H1 (cell line): ENCODE measurements around the gene CYP26A1. TPM values are rescaled to one million over a fixed set of nuclear protein-coding genes. Genes with fewer than 3 reads are reported as not detected.

Source experiments
- BRCA1 ChIP-seq: IDR thresholded peaks from 2 replicates; pipeline ENCODE4 v1.6.1; 2012; ENCODE audit warnings: low read depth, low read length, improper control_type of control experiment
- CBX5 ChIP-seq: fragments of 300-800, 300-1000 bp; sonication (generic); IDR thresholded peaks from 2 replicates; pipeline ENCODE4 v1.7.1; 2016; ENCODE audit warnings: antibody characterized with exemption, low read length, low read depth
- CHD2 ChIP-seq: IDR thresholded peaks from 2 replicates; pipeline ENCODE4 v1.6.1; 2012; ENCODE audit warnings: low read length, improper control_type of control experiment
- CHD7 ChIP-seq: fragments of 300-600 bp; sonication (generic); IDR thresholded peaks from 2 replicates; pipeline ENCODE4 v1.7.1; 2012; ENCODE audit warnings: low read length, moderate library complexity, mild to moderate bottlenecking, inconsistent platforms; ENCODE audit not compliant: insufficient replicate concordance
- CREB1 ChIP-seq: IDR thresholded peaks from 2 replicates; pipeline ENCODE4 v1.6.1; 2012; ENCODE audit warnings: inconsistent platforms
- EZH2 ChIP-seq: fragments of 200-600 bp; sonication (generic); IDR thresholded peaks from 2 replicates; pipeline ENCODE4 v1.7.1; 2012; ENCODE audit warnings: low read depth, mild to moderate bottlenecking, moderate library complexity, low read length, inconsistent platforms; ENCODE audit not compliant: severe bottlenecking
- KDM4A ChIP-seq: IDR thresholded peaks from one replicate; pipeline ENCODE4 v1.7.1; 2012; ENCODE audit warnings: low read depth, mild to moderate bottlenecking, moderate library complexity, low read length, inconsistent platforms; ENCODE audit not compliant: severe bottlenecking
- KDM5A ChIP-seq: fragments of 200-600 bp; IDR thresholded peaks from 2 replicates; pipeline ENCODE4 v1.7.1; 2012; ENCODE audit warnings: mild to moderate bottlenecking, low read length, inconsistent platforms, mixed read lengths
- NRF1 ChIP-seq: IDR thresholded peaks from 2 replicates; pipeline ENCODE4 v1.6.1; 2011; ENCODE audit warnings: mild to moderate bottlenecking, low read depth, low read length, improper control_type of control experiment
- SIN3A ChIP-seq, 2 experiments: IDR thresholded peaks in 1 of 2; conservative IDR thresholded peaks in 1 of 2; 2 replicates each; pipeline ENCODE4 v1.6.1; 2011 to 2012; ENCODE audit warnings: low read length in 2 of 2, improper control_type of control experiment in 1 of 2, low read depth in 1 of 2, mild to moderate bottlenecking in 1 of 2
- SRF ChIP-seq: IDR thresholded peaks from 2 replicates; pipeline ENCODE4 v1.6.1; 2011; ENCODE audit warnings: mild to moderate bottlenecking, low read depth, low read length, moderate library complexity
- polyA plus RNA-seq, 7 experiments: library from polyadenylated mRNA; depleted of rRNA in 3 of 7; stranded (reverse) in 5 of 7; unstranded in 2 of 7; fragments of >200 nt in 5 of 7; fragments of 200-250 nt in 2 of 7; gene quantifications; 1 replicate in 5 of 7; 2 replicates in 1 of 7; 4 replicates in 1 of 7; pipeline versions ENCODE4 v1.2.1 to v1.2.3, GENCODE V29; 2011 to 2013; ENCODE audit warnings: missing spikeins in 2 of 7, mixed read lengths in 2 of 7
- total RNA-seq: library from RNA; stranded (reverse); fragmentation: NEBNext Ultra II Directional; extraction: Animal tissue kit (Norgen Biotek cat#: 25700); gene quantifications from 2 replicates; pipeline ENCODE4 v1.2.1, GENCODE V29; 2021

Gene CYP26A1
- total and polyA plus RNA-seq, 2 of the 8 experiments (the other 6 are each of a cell fraction or from before 2014, with no cell fraction given), result 5.0 to 9.1 TPM

DNA sequence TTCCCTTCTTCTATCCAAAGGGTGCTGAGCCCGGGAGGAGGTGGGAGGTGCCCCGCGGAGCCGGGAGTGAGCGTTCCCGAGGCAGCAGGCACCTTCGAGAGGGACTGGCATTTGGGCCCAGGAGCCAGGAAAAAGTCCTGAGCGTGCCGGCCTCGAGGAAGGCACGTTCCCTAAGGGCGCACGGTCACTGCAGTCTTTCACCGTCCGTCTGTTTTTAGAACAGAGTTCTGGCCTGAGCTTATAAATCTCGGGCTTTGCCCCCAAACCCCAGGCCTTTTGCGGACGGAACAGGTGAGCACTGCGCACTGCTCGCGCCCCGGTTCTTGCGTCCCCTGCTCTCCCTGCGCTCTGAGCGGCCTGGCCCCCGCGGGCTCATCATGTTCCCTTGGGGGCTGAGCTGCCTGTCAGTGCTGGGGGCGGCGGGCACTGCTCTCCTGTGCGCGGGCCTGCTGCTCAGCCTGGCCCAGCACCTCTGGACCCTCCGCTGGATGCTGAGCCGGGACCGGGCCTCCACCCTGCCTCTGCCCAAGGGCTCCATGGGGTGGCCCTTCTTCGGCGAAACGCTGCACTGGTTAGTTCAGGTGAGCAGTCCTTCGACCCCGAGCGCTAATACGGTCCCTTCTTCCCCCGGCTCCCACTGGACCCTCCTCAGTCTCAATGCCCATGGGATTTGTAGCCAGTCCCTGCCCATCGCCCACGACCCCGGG is 12.7 kb upstream of the CYP26A1 start (continued):
- TF ChIP-seq KDM4A, result peak; percentile 70
- no peak for TF ChIP-seq SIN3A (conservative IDR thresholded peaks at IDR 0.05 in 1 of 2, IDR thresholded peaks at IDR 0.05 in 1 of 2; ENCODE audit: low read depth in 1 of 2, low read length in 2 of 2)
- TF ChIP-seq EZH2, result peak; percentile 85
- no peak for TF ChIP-seq SRF
- no peak for TF ChIP-seq CHD2
- TF ChIP-seq CBX5, result no peak
- no peak for TF ChIP-seq BRCA1
- TF ChIP-seq CREB1, result no peak
- no peak for TF ChIP-seq KDM5A
- TF ChIP-seq CHD7, result no peak
- no peak for TF ChIP-seq NRF1
